Caco-2 (cell line): ENCODE data around the gene PITRM1. TPM values are rescaled to one million over a fixed set of nuclear protein-coding genes. Genes with fewer than 3 reads are reported as not detected.

Source experiments
- BruUV-seq: library from RNA; stranded (reverse); fragments of 400-500 nt; replicated peaks from 2 replicates; lab custom pipeline; 2021; lab: Mats Ljungman, UMichigan
- CTCF ChIA-PET: fragments of 300-600 bp; sonication (Branson Sonifier 250); formaldehyde crosslinking; loops from one replicate; lab custom pipeline; 2022; ENCODE audit warnings: antibody characterized with exemption; lab: Charles Lee
- POLR2A ChIA-PET: fragments of 300-600 bp; sonication (Branson Sonifier 250); formaldehyde crosslinking; loops from one replicate; lab custom pipeline; 2022; ENCODE audit warnings: antibody characterized with exemption; lab: Charles Lee
- DNase-seq, 2 experiments: peaks; one replicate each; pipeline versions ENCODE4 v3.0.0 to v3.0.0-alpha.2; 2020 to 2022
- H3K27me3 ChIP-seq: replicated peaks from 2 replicates; pipeline ENCODE4 v1.6.0; 2011; ENCODE audit warnings: low read length; ENCODE audit not compliant: control insufficient read depth, insufficient read depth
- H3K36me3 ChIP-seq: 2 replicates; pipeline ENCODE4 v1.5.1; 2011; ENCODE audit warnings: low read length; ENCODE audit not compliant: control insufficient read depth, insufficient read depth
- H3K4me1 ChIP-seq: fragments of 250-450 bp; sonication (Bioruptor Pico); 2 replicates; pipeline ENCODE4 v1.5.1; 2020; ENCODE audit warnings: mild to moderate bottlenecking
- H3K4me3 ChIP-seq: 2 replicates; pipeline ENCODE4 v1.5.1; 2011; ENCODE audit warnings: low read depth, mild to moderate bottlenecking, control low read depth, low read length
- H3K9me3 ChIP-seq: fragments of 250-450 bp; sonication (Bioruptor Pico); 2 replicates; pipeline ENCODE4 v1.5.1; 2020; ENCODE audit warnings: mild to moderate bottlenecking, moderate library complexity
- H3K27ac Mint-ChIP-seq: one replicate; pipeline ENCODE4 v1.8.0; 2022; ENCODE audit warnings: mixed read lengths; ENCODE audit not compliant: unreplicated experiment
- H3K27me3 Mint-ChIP-seq: one replicate; pipeline ENCODE4 v1.8.0; 2022; ENCODE audit warnings: mixed read lengths; ENCODE audit not compliant: insufficient read depth, unreplicated experiment
- H3K36me3 Mint-ChIP-seq: one replicate; pipeline ENCODE4 v1.8.0; 2022; ENCODE audit warnings: mild to moderate bottlenecking, mixed read lengths; ENCODE audit not compliant: insufficient read depth, unreplicated experiment
- H3K4me1 Mint-ChIP-seq: one replicate; pipeline ENCODE4 v1.8.0; 2022; ENCODE audit warnings: low read depth, mixed read lengths; ENCODE audit not compliant: unreplicated experiment
- H3K4me3 Mint-ChIP-seq: one replicate; pipeline ENCODE4 v1.8.0; 2022; ENCODE audit warnings: mild to moderate bottlenecking, moderate library complexity, mixed read lengths; ENCODE audit not compliant: unreplicated experiment
- H3K9me3 Mint-ChIP-seq: one replicate; pipeline ENCODE4 v1.8.0; 2022; ENCODE audit warnings: mixed read lengths; ENCODE audit not compliant: unreplicated experiment
- CTCF ChIP-seq, 2 experiments: fragments of 200-600 bp in 1 of 2; IDR thresholded peaks; 1 replicate in 1 of 2; 2 replicates in 1 of 2; pipeline versions ENCODE4 v1.5.1 to v1.8.0; 2011 to 2022; ENCODE audit warnings: antibody characterized with exemption in 1 of 2, control low read depth in 1 of 2, inconsistent platforms in 1 of 2, low read depth in 1 of 2, low read length in 1 of 2, mild to moderate bottlenecking in 1 of 2, moderate library complexity in 1 of 2; ENCODE audit not compliant: insufficient read depth in 1 of 2, severe bottlenecking in 1 of 2, unreplicated experiment in 1 of 2
- intact Hi-C: fragments of 100-400 bp; cut with micrococcal nuclease; formaldehyde crosslinking; loops from one replicate; pipeline ENCODE4 v1.10.0; 2022; ENCODE audit not compliant: unreplicated experiment
- total RNA-seq: library from RNA; stranded (reverse); gene quantifications from 2 replicates; pipeline ENCODE4 v1.2.3, GENCODE V29; 2022

PITRM1 gene
- total RNA-seq, 1 experiment from 2014 or later = 80.5 TPM

GRCh38 chr10:3148041-3148440, 24.5 kb downstream of the PITRM1 start:
- H3K4me1 ChIP-seq = no peaks in the 10 kb centered on the region
- ChIA-PET CTCF (no interaction called here), POLR2A (no interaction called here)
- Mint-ChIP-seq H3K9me3 (no peaks in the 10 kb centered on the region), H3K27me3 (no peaks in the 10 kb centered on the region), H3K4me1 (no peaks in the 10 kb centered on the region), H3K36me3 (peaks cover 70% of the 10 kb centered on the region), H3K27ac (no peak overlapping the region), H3K4me3 (no peak overlapping the region)
- H3K27me3 ChIP-seq = no peaks in the 10 kb centered on the region
- H3K36me3 ChIP-seq = peaks cover 3% of the 10 kb centered on the region; the same call in 1 of the 2 replicates
- no TSS peak for BruUV-seq
- DNase-seq = no peak
- no peak for TF ChIP-seq CTCF (IDR thresholded peaks at IDR 0.05; ENCODE audit: insufficient read depth in 1 of 2, low read depth in 1 of 2, low read length in 1 of 2, severe bottlenecking in 1 of 2, unreplicated experiment in 1 of 2)
- no peaks in the 10 kb centered on the region for H3K9me3 ChIP-seq
- intact Hi-C loops = no loop called here
- no peak overlapping the region for H3K4me3 ChIP-seq

DNA sequence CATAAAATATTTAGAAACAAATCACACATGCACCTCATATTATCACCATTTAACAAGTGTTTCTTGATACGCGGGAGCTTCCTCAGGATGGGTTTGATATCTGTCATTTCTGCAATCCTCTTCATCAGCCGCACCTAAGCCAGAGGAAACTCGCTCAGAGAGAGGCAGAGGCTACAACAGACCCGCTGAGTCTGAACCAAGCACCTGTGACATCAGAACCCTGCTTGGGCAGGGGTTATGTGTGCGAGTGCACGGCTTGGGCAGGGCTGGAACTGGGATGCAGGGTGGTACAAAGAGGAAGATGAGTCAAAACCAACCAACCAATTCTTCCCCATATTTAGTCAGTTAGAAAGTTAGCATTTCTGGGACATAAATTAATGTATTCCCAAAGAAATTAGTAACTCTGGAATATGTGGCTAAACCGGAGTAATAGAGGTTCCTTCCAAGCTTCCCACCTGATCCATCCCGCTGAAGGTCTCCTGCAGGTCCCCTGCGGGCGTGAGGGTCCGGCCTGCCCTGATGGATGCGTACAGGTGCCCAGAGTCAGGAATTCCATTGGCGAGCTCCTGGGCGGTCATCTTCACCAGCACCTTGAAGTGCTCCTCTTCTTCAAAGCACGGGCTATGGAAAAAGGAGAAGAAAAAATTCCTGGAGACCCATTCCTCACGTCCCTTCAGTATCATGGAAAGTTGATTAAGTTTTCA, 25.3 kb downstream of the PITRM1 start:
- BruUV-seq = no TSS peak
- no peak for TF ChIP-seq CTCF (IDR thresholded peaks at IDR 0.05; ENCODE audit: insufficient read depth in 1 of 2, low read depth in 1 of 2, low read length in 1 of 2, severe bottlenecking in 1 of 2, unreplicated experiment in 1 of 2)
- no peaks in the 10 kb centered on the region for H3K4me1 Mint-ChIP-seq
- no peaks in the 10 kb centered on the region for H3K4me1 ChIP-seq
- no peak for DNase-seq
- H3K27ac Mint-ChIP-seq = no peak overlapping the region
- H3K4me3 ChIP-seq = no peak overlapping the region
- ChIA-PET POLR2A (no interaction called here), CTCF (no interaction called here)
- H3K4me3 Mint-ChIP-seq = no peak overlapping the region
- no peaks in the 10 kb centered on the region for H3K9me3 ChIP-seq
- H3K9me3 Mint-ChIP-seq = no peaks in the 10 kb centered on the region
- H3K36me3 Mint-ChIP-seq = peaks cover 72% of the 10 kb centered on the region
- intact Hi-C loops = no loop called here
- H3K27me3 Mint-ChIP-seq = no peaks in the 10 kb centered on the region
- H3K36me3 ChIP-seq = peaks cover 6% of the 10 kb centered on the region
- H3K27me3 ChIP-seq = no peaks in the 10 kb centered on the region

- no peak overlapping the region for H3K27ac Mint-ChIP-seq
- no peaks in the 10 kb centered on the region for H3K9me3 ChIP-seq
- no peak for TF ChIP-seq CTCF (IDR thresholded peaks at IDR 0.05; ENCODE audit: insufficient read depth in 1 of 2, low read depth in 1 of 2, low read length in 1 of 2, severe bottlenecking in 1 of 2, unreplicated experiment in 1 of 2)
- H3K27me3 ChIP-seq = no peaks in the 10 kb centered on the region
- H3K4me1 ChIP-seq = no peaks in the 10 kb centered on the region
- H3K27me3 Mint-ChIP-seq = no peaks in the 10 kb centered on the region
- ChIA-PET POLR2A (no interaction called here), CTCF (no interaction called here)
- no peaks in the 10 kb centered on the region for H3K9me3 Mint-ChIP-seq
- H3K4me3 Mint-ChIP-seq = no peak overlapping the region
- H3K36me3 Mint-ChIP-seq = peaks cover 73% of the 10 kb centered on the region
- H3K36me3 ChIP-seq = peaks cover 6% of the 10 kb centered on the region
- no peak for DNase-seq
- no peaks in the 10 kb centered on the region for H3K4me1 Mint-ChIP-seq
- no peak overlapping the region for H3K4me3 ChIP-seq
- intact Hi-C loops = no loop called here
- no TSS peak for BruUV-seq
These were observed 26.3 kb downstream of the PITRM1 start for GRCh38 chr10:3146289-3146688.
